ENCODE data around the gene GBA2. TPM values are rescaled to one million over a fixed set of nuclear protein-coding genes. Genes with fewer than 3 reads are reported as not detected.

The GBA2 gene
- total and polyA plus RNA-seq, 2 experiments from 2014 or later, result 32.1 to 80.1 TPM

GRCh38 chr9:35748242-35748857, 678 bp downstream of the GBA2 start (continued):
- TF ChIP-seq CTCF (conservative IDR thresholded peaks at IDR 0.05; ENCODE audit: low read depth in 2 of 2) (no peak), NANOG (IDR thresholded peaks at IDR 0.05; ENCODE audit: borderline replicate concordance) (no peak), EZH2 (IDR thresholded peaks at IDR 0.05; ENCODE audit: low read depth, unreplicated experiment) (no peak), JUNB (IDR thresholded peaks at IDR 0.05; ENCODE audit: unreplicated experiment) (no peak), ETS1 (IDR thresholded peaks at IDR 0.05) (no peak)

GRCh38 chr9:35746583-35746982, 2.4 kb downstream of the GBA2 start:
- no peaks in the 10 kb centered on the region for H3K9me2 ChIP-seq (ENCODE audit: insufficient read depth)
- H3K4me2 ChIP-seq, result peak overlapping the region; percentile 99
- peaks cover 41% of the 10 kb centered on the region for H3K79me2 ChIP-seq (replicated peaks; ENCODE audit: insufficient read depth)
- H3K27ac ChIP-seq (ENCODE audit: low read depth), result no peak overlapping the region
- DNase-seq (ENCODE audit: low spot score) (no peak), ATAC-seq (no peak)
- peak overlapping the region; percentile 100 for H3K4me3 ChIP-seq
- H3K4me1 Mint-ChIP-seq, result peaks cover 24% of the 10 kb centered on the region
- H3F3A ChIP-seq (replicated peaks; ENCODE audit: low read depth), result peaks cover 13% of the 10 kb centered on the region
- H3K9me3 Mint-ChIP-seq, result no peaks in the 10 kb centered on the region
- peaks cover 30% of the 10 kb centered on the region for H3K4me1 ChIP-seq (ENCODE audit: insufficient read depth)
- peaks cover 6% of the 10 kb centered on the region for H3K27me3 Mint-ChIP-seq (ENCODE audit: insufficient read depth, low read depth, poor library complexity)
- peaks cover 38% of the 10 kb centered on the region for H4K20me1 ChIP-seq (replicated peaks; ENCODE audit: insufficient read depth)
- peaks cover 45% of the 10 kb centered on the region for H3K36me3 Mint-ChIP-seq (ENCODE audit: low read depth)
- H3K4me3 Mint-ChIP-seq, result peak overlapping the region; percentile 93
- H3K27me3 ChIP-seq (ENCODE audit: insufficient read depth), result no peaks in the 10 kb centered on the region
- H2AFZ ChIP-seq, result no peak overlapping the region
- no peak overlapping the region for H3K27ac Mint-ChIP-seq
- H3K36me3 ChIP-seq (ENCODE audit: insufficient read depth), result peaks cover 24% of the 10 kb centered on the region
- TF ChIP-seq CREB1 (CRISPR knock-in tag; IDR thresholded peaks at IDR 0.05; ENCODE audit: low read depth) (no peak), CTCF (conservative IDR thresholded peaks at IDR 0.05; ENCODE audit: low read depth in 2 of 2) (no peak), ZNF331 (CRISPR knock-in tag; IDR thresholded peaks at IDR 0.05; ENCODE audit: low read depth) (no peak), POLR2AphosphoS5 (IDR thresholded peaks at IDR 0.05; ENCODE audit: low read depth) (no peak), EZH2 (IDR thresholded peaks at IDR 0.05; ENCODE audit: low read depth, unreplicated experiment) (no peak), ETS1 (IDR thresholded peaks at IDR 0.05) (no peak), NANOG (IDR thresholded peaks at IDR 0.05; ENCODE audit: borderline replicate concordance) (no peak), JUNB (IDR thresholded peaks at IDR 0.05; ENCODE audit: unreplicated experiment) (no peak), EZH2phosphoT487 (IDR thresholded peaks at IDR 0.05; ENCODE audit: unreplicated experiment) (no peak), REST (IDR thresholded peaks at IDR 0.05; ENCODE audit: unreplicated experiment) (no peak), ZNF114 (CRISPR knock-in tag; IDR thresholded peaks at IDR 0.05) (no peak)

Measured in GM23338 (cell line).